Adrenal gland (tissue), 12 donors: ENCODE data around the gene RNU5B-1. TPM values are rescaled to one million over a fixed set of nuclear protein-coding genes. Genes with fewer than 3 reads are reported as not detected.

ENCODE experiments used
- DNase-seq, 7 donors: peaks; one replicate each; pipeline ENCODE4 v3.0.0-alpha.2; 2019 to 2020
- H3K27ac ChIP-seq, 5 donors: fragments of 200-600 bp; sonication (generic) in 4 of 5; 1 replicate in 3 of 5; 2 replicates in 2 of 5; pipeline versions ENCODE4 v1.5.1 to v1.8.0; 2016 to 2020; ENCODE audit warnings: mild to moderate bottlenecking in 1 of 5
- H3K27me3 ChIP-seq: fragments of 200-600 bp; 2 replicates; pipeline ENCODE4 v1.8.0; 2021
- H3K36me3 ChIP-seq, 2 donors: fragments of 200-600 bp; replicated peaks in 1 of 2; 1 replicate in 1 of 2; 2 replicates in 1 of 2; pipeline versions ENCODE4 v1.5.1 to v1.8.0; 2018 to 2022
- H3K4me1 ChIP-seq, 2 donors: fragments of 200-600 bp; replicated peaks in 1 of 2; 1 replicate in 1 of 2; 2 replicates in 1 of 2; pipeline versions ENCODE4 v1.5.1 to v1.8.0; 2018 to 2021
- H3K4me3 ChIP-seq, 4 donors: fragments of 200-600 bp; sonication (generic) in 3 of 4; one replicate each; pipeline ENCODE4 v1.5.1; 2016 to 2018
- H3K9me3 ChIP-seq, 3 donors: fragments of 200-600 bp; sonication (generic) in 1 of 3; replicated peaks in 1 of 3; 1 replicate in 2 of 3; 2 replicates in 1 of 3; pipeline versions ENCODE4 v1.5.1 to v1.8.0; 2016 to 2021
- CTCF ChIP-seq, 6 experiments: fragments of 450-650 bp in 4 of 6; fragments of 200-600 bp in 2 of 6; sonication (generic) in 1 of 6; IDR thresholded peaks; 1 replicate in 5 of 6; 2 replicates in 1 of 6; pipeline versions ENCODE4 v1.5.1 to v1.8.0; 2016 to 2021; ENCODE audit warnings: antibody characterized with exemption in 6 of 6, mild to moderate bottlenecking in 2 of 6, moderate library complexity in 1 of 6
- POLR2A ChIP-seq, 2 donors: fragments of 450-650 bp; IDR thresholded peaks; one replicate each; pipeline ENCODE4 v1.6.1; 2017; ENCODE audit warnings: antibody characterized with exemption in 2 of 2, mild to moderate bottlenecking in 2 of 2, moderate library complexity in 1 of 2
- WGBS, 4 donors: extraction: QIAGEN DNeasy Blood & Tissue Kit in 2 of 4; methylation state at CpG; one replicate each; pipeline versions ENCODE4 v1.1.5 to v1.1.7; 2013 to 2017; 5-methylcytosine and 5-hydroxymethylcytosine counted together
- intact Hi-C, 2 donors: fragments of 100-400 bp; cut with DNase I; formaldehyde crosslinking; loops; one replicate each; pipeline versions ENCODE4 v1.14.1 to v1.15.0; 2022 to 2023
- polyA plus RNA-seq, 3 donors: library from polyadenylated mRNA; stranded (reverse); fragments of 200-250 nt in 2 of 3; fragments of 350-450 nt in 1 of 3; fragmentation: Illumina TruSeq in 1 of 3; extraction: RNeasy Lipid Tissue Mini Kit (QIAGEN cat#74804) in 1 of 3; gene quantifications; one replicate each; pipeline ENCODE4 v1.2.3, GENCODE V29; 2013 to 2014
- total RNA-seq, 9 donors: library from RNA; depleted of rRNA in 4 of 9; stranded (reverse); fragments of >200 nt in 4 of 9; fragments of 120-200 nt in 1 of 9; fragmentation: NEBNext Ultra II Directional in 1 of 9; extraction: Animal tissue kit (Norgen Biotek cat#: 25700) in 1 of 9; gene quantifications; one replicate each; pipeline versions ENCODE4 v1.1.0 to v1.2.4, GENCODE V29; 2013 to 2023
- donor health status: healthy with polysubstance abuse.
- donor health status: Bipolar disorder and iron deficiency.
- donor health status: DM: yes; HTN: yes; CAD: no.
- donor health status: DM: no; HTN: no; CAD: no.
- donor health status: DM: no; HTN: no; CAD: no.
- donor health status: DM: yes; HTN: yes; CAD: no.

RNU5B-1 gene
- total and polyA plus RNA-seq, 12 donors = 27.3 to 1,349 (median 29.8) TPM; not detected in 9

- WGBS, 4 donors = 72 to 85% (median 76%) methylated on average over 15 to 21 of the region's 21 CpGs
These were observed 32.3 kb downstream of the RNU5B-1 start for GRCh38 chr15:65336493-65337435.

GRCh38 chr15:65337436-65338070 is 33.1 kb downstream of the RNU5B-1 start:
- Histone ChIP-seq H3K9me3 (no peaks in the 10 kb centered on the region), H3K4me3 (no peak overlapping the region), H3K4me1 (no peaks in the 10 kb centered on the region), H3K27me3 (no peaks in the 10 kb centered on the region), H3K27ac (no peak overlapping the region), H3K36me3 (no peaks in the 10 kb centered on the region)
- 61 to 75% (median 70%) methylated on average over 3 to 6 of the region's 6 CpGs for WGBS, 4 donors
- no peak for DNase-seq
- intact Hi-C loops = no loop called here
- TF ChIP-seq POLR2A (IDR thresholded peaks at IDR 0.05) (no peak), CTCF (IDR thresholded peaks at IDR 0.05) (no peak)

More at GRCh38 chr15:65336493-65337435, 32.3 kb downstream of the RNU5B-1 start:
- Histone ChIP-seq H3K27ac (no peak overlapping the region), H3K36me3 (no peaks in the 10 kb centered on the region), H3K4me1 (no peaks in the 10 kb centered on the region), H3K4me3 (no peak overlapping the region), H3K27me3 (no peaks in the 10 kb centered on the region), H3K9me3 (no peaks in the 10 kb centered on the region)
- DNase-seq = no peak
- intact Hi-C loops = no loop called here
- TF ChIP-seq POLR2A (IDR thresholded peaks at IDR 0.05) (no peak), CTCF (IDR thresholded peaks at IDR 0.05) (no peak)

- no peak for DNase-seq
- Histone ChIP-seq H3K27ac (no peak overlapping the region), H3K27me3 (no peaks in the 10 kb centered on the region), H3K36me3 (no peaks in the 10 kb centered on the region), H3K4me1 (no peaks in the 10 kb centered on the region), H3K4me3 (no peak overlapping the region), H3K9me3 (no peaks in the 10 kb centered on the region)
- no peak for TF ChIP-seq POLR2A (IDR thresholded peaks at IDR 0.05)
- intact Hi-C loops = no loop called here
- 66 to 84% (median 73%) methylated on average over 2 to 3 of the region's 3 CpGs for WGBS, 4 donors
These were observed 33.9 kb downstream of the RNU5B-1 start for GRCh38 chr15:65338366-65338765.

- no peaks in the 10 kb centered on the region for H3K27me3 ChIP-seq
- H3K4me1 ChIP-seq = no peaks in the 10 kb centered on the region
- intact Hi-C loops = no loop called here
- WGBS, 4 donors = 88 to 91% (median 90%) methylated on average over 8 of the region's 8 CpGs
- no peak overlapping the region for H3K4me3 ChIP-seq
- H3K9me3 ChIP-seq = no peaks in the 10 kb centered on the region
- TF ChIP-seq CTCF (IDR thresholded peaks at IDR 0.05) (no peak), POLR2A (IDR thresholded peaks at IDR 0.05) (no peak)
- no peaks in the 10 kb centered on the region for H3K36me3 ChIP-seq
- no peak for DNase-seq
- no peak overlapping the region for H3K27ac ChIP-seq
These were observed 34.3 kb downstream of the RNU5B-1 start for GRCh38 chr15:65338823-65339222.
